Effector CD8-positive, alpha-beta T cell (primary cell): Measurements from ENCODE around the gene EFCAB8.

Experiments used
- DNase-seq: peaks from one replicate; lab custom pipeline; 2025; lab: John Stamatoyannopoulos, UW

The EFCAB8 gene

GRCh38 chr20:33007376-33008335 lies 148.9 kb downstream of the EFCAB8 start, which contains the start of gene BPIFB2:
Gene BPIFB2, plus strand, starts transcription at chr20:33007704. Its CDS starts 871 bp downstream, at chr20:33008575.
- DNase-seq = no peak

- no peak for DNase-seq
Measured at GRCh38 chr20:33008336-33009213, 149.9 kb downstream of the EFCAB8 start.

- DNase-seq = no peak
Measured at GRCh38 chr20:33009214-33010132, 150.8 kb downstream of the EFCAB8 start.

- no peak for DNase-seq
Measured at GRCh38 chr20:33010133-33010504, 151.4 kb downstream of the EFCAB8 start.

GRCh38 chr20:33010674-33011449 lies 152.1 kb downstream of the EFCAB8 start:
- DNase-seq = no peak
